Measurements from ENCODE around the gene MYCBPAP.

The MYCBPAP gene

GRCh38 chr17:50481648-50482047 lies 26.6 kb upstream of the MYCBPAP start:
- Histone ChIP-seq H3K4me3 (ENCODE audit: low read length) (no peak overlapping the region), H3K79me2 (ENCODE audit: low read length) (peaks cover 9% of the 10 kb centered on the region), H3K36me3 (replicated peaks; ENCODE audit: insufficient read depth, low read length) (no peaks in the 10 kb centered on the region; the same call in 1 of the 2 replicates), H3K9ac (ENCODE audit: low read length) (no peak overlapping the region), H3F3A (ENCODE audit: insufficient read depth, low read length) (peaks cover 12% of the 10 kb centered on the region), H2AFZ (ENCODE audit: low read length) (no peak overlapping the region), H3K4me1 (ENCODE audit: low read length) (peaks cover 9% of the 10 kb centered on the region; the same call in 1 of the 2 replicates), H3K9me2 (replicated peaks; ENCODE audit: insufficient read depth, low read length) (no peaks in the 10 kb centered on the region), H3K27ac (ENCODE audit: low read length) (no peak overlapping the region), H3K4me2 (ENCODE audit: low read depth, low read length) (no peak overlapping the region), H3K9me3 (replicated peaks; ENCODE audit: insufficient read depth, low read length) (no peaks in the 10 kb centered on the region), H4K20me1 (ENCODE audit: insufficient read depth, low read length) (no peaks in the 10 kb centered on the region), H3K27me3 (replicated peaks; ENCODE audit: insufficient read depth, low read length) (no peaks in the 10 kb centered on the region)
- no peak for TF ChIP-seq EZH2phosphoT487 (IDR thresholded peaks at IDR 0.05; ENCODE audit: low read length)
- TF ChIP-seq EZH2 (optimal IDR thresholded peaks at IDR 0.05; ENCODE audit: low read depth, low read length) = no peak
- no peak for TF ChIP-seq CTCF (IDR thresholded peaks at IDR 0.05; ENCODE audit: low read length)
- DNase-seq = no peak

GRCh38 chr17:50482110-50482509 lies 26.1 kb upstream of the MYCBPAP start:
- peaks cover 9% of the 10 kb centered on the region; the same call in 1 of the 2 replicates for H3K4me1 ChIP-seq (ENCODE audit: low read length)
- H3K9me3 ChIP-seq (replicated peaks; ENCODE audit: insufficient read depth, low read length) = no peaks in the 10 kb centered on the region
- H3K27ac ChIP-seq (ENCODE audit: low read length) = no peak overlapping the region
- H2AFZ ChIP-seq (ENCODE audit: low read length) = no peak overlapping the region
- DNase-seq = no peak
- H3K27me3 ChIP-seq (replicated peaks; ENCODE audit: insufficient read depth, low read length) = no peaks in the 10 kb centered on the region
- TF ChIP-seq EZH2 (optimal IDR thresholded peaks at IDR 0.05; ENCODE audit: low read depth, low read length) = no peak
- TF ChIP-seq CTCF (IDR thresholded peaks at IDR 0.05; ENCODE audit: low read length) = no peak
- TF ChIP-seq EZH2phosphoT487 (IDR thresholded peaks at IDR 0.05; ENCODE audit: low read length) = no peak
- H3K4me3 ChIP-seq (ENCODE audit: low read length) = no peak overlapping the region
- H3K79me2 ChIP-seq (ENCODE audit: low read length) = peaks cover 9% of the 10 kb centered on the region
- H3K9me2 ChIP-seq (replicated peaks; ENCODE audit: insufficient read depth, low read length) = no peaks in the 10 kb centered on the region
- H3K36me3 ChIP-seq (replicated peaks; ENCODE audit: insufficient read depth, low read length) = no peaks in the 10 kb centered on the region; the same call in 1 of the 2 replicates
- no peaks in the 10 kb centered on the region for H4K20me1 ChIP-seq (ENCODE audit: insufficient read depth, low read length)
- H3K4me2 ChIP-seq (ENCODE audit: low read depth, low read length) = no peak overlapping the region
- H3K9ac ChIP-seq (ENCODE audit: low read length) = no peak overlapping the region
- peaks cover 12% of the 10 kb centered on the region for H3F3A ChIP-seq (ENCODE audit: insufficient read depth, low read length)

- Histone ChIP-seq H2AFZ (ENCODE audit: low read length) (no peak overlapping the region), H3K9me3 (replicated peaks; ENCODE audit: insufficient read depth, low read length) (no peaks in the 10 kb centered on the region), H3K4me2 (ENCODE audit: low read depth, low read length) (no peak overlapping the region)
These were observed 25.7 kb upstream of the MYCBPAP start for GRCh38 chr17:50482516-50482915.

More at GRCh38 chr17:50482516-50482915, 25.7 kb upstream of the MYCBPAP start:
- H3K27ac ChIP-seq (ENCODE audit: low read length) = no peak overlapping the region
- H3K4me3 ChIP-seq (ENCODE audit: low read length) = no peak overlapping the region
- H3K4me1 ChIP-seq (ENCODE audit: low read length) = peaks cover 9% of the 10 kb centered on the region; the same call in 1 of the 2 replicates
- TF ChIP-seq EZH2 (optimal IDR thresholded peaks at IDR 0.05; ENCODE audit: low read depth, low read length) = no peak
- peak; percentile 91 for TF ChIP-seq CTCF (IDR thresholded peaks at IDR 0.05; ENCODE audit: low read length)
- no peak for TF ChIP-seq EZH2phosphoT487 (IDR thresholded peaks at IDR 0.05; ENCODE audit: low read length)
- no peaks in the 10 kb centered on the region for H3K27me3 ChIP-seq (replicated peaks; ENCODE audit: insufficient read depth, low read length)
- H3K9ac ChIP-seq (ENCODE audit: low read length) = no peak overlapping the region
- no peaks in the 10 kb centered on the region for H4K20me1 ChIP-seq (ENCODE audit: insufficient read depth, low read length)
- H3K79me2 ChIP-seq (ENCODE audit: low read length) = peaks cover 9% of the 10 kb centered on the region
- H3K9me2 ChIP-seq (replicated peaks; ENCODE audit: insufficient read depth, low read length) = no peaks in the 10 kb centered on the region
- DNase-seq = peak; percentile 78
- peaks cover 12% of the 10 kb centered on the region for H3F3A ChIP-seq (ENCODE audit: insufficient read depth, low read length)
- no peaks in the 10 kb centered on the region; the same call in 1 of the 2 replicates for H3K36me3 ChIP-seq (replicated peaks; ENCODE audit: insufficient read depth, low read length)
